Measurements from ENCODE around the gene HMGN2. TPM values are rescaled to one million over a fixed set of nuclear protein-coding genes. Genes with fewer than 3 reads are reported as not detected.

HMGN2 gene
- total and polyA plus RNA-seq, 10 of the 15 experiments (the other 5 are each of a cell fraction or from before 2014, with no cell fraction given): 249 to 2,682 (median 694) TPM

GRCh38 chr1:26431979-26432695 lies 40.1 kb upstream of the HMGN2 start, which contains the start of gene DHDDS (continued):
- TF ChIP-seq SMAD5 (IDR thresholded peaks at IDR 0.05; ENCODE audit: low read depth) (peak; percentile 89; the same call in 1 of the 2 replicates), MYC (IDR thresholded peaks at IDR 0.05; ENCODE audit: insufficient read depth, insufficient read length, insufficient replicate concordance, low read length, severe bottlenecking) (peak; percentile 86), BCLAF1 (IDR thresholded peaks at IDR 0.05) (no peak), CTCF (IDR thresholded peaks at IDR 0.05 in 2 of 3, conservative IDR thresholded peaks at IDR 0.05 in 1 of 3; ENCODE audit: control insufficient read depth in 2 of 3, extremely low read depth in 1 of 3, insufficient read depth in 1 of 3, low read depth in 3 of 3, low read length in 3 of 3) (no peak), SREBF2 (IDR thresholded peaks at IDR 0.05; ENCODE audit: low read length) (no peak), RELA (IDR thresholded peaks at IDR 0.05; ENCODE audit: borderline replicate concordance, partially characterized antibody) (peak; percentile 91), SREBF1 (IDR thresholded peaks at IDR 0.05; ENCODE audit: low read length) (no peak), JUNB (IDR thresholded peaks at IDR 0.05) (no peak), CREB1 (IDR thresholded peaks at IDR 0.05; ENCODE audit: low read depth) (peak; percentile 100), CHD4 (IDR thresholded peaks at IDR 0.05) (no peak), CREM (IDR thresholded peaks at IDR 0.05; ENCODE audit: low read depth) (peak; percentile 100), PML (IDR thresholded peaks at IDR 0.05; ENCODE audit: low read length) (peak; percentile 88), SRF (IDR thresholded peaks at IDR 0.05; ENCODE audit: low read depth in 2 of 2, low read length in 2 of 2) (peak; percentile 91 to 96), KLF5 (IDR thresholded peaks at IDR 0.05; ENCODE audit: partially characterized antibody) (no peak), RFX5 (IDR thresholded peaks at IDR 0.05; ENCODE audit: low read depth, low read length) (0 out of 2 replicates have a peak, but pooled peaks have one; percentile 25), IRF4 (IDR thresholded peaks at IDR 0.05; ENCODE audit: low read depth, low read length) (0 out of 2 replicates have a peak, but pooled peaks have one; percentile 11), NFYA (IDR thresholded peaks at IDR 0.05; ENCODE audit: borderline replicate concordance, low read depth, low read length) (no peak)
- TF ChIP-seq, protein P1, sequence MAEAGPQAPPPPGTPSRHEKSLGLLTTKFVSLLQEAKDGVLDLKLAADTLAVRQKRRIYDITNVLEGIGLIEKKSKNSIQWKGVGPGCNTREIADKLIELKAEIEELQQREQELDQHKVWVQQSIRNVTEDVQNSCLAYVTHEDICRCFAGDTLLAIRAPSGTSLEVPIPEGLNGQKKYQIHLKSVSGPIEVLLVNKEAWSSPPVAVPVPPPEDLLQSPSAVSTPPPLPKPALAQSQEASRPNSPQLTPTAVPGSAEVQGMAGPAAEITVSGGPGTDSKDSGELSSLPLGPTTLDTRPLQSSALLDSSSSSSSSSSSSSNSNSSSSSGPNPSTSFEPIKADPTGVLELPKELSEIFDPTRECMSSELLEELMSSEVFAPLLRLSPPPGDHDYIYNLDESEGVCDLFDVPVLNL (IDR thresholded peaks at IDR 0.05; ENCODE audit: low read depth, low read length): 0 out of 2 replicates have a peak, but pooled peaks have one; percentile 23
- TF ChIP-seq, protein P2, sequence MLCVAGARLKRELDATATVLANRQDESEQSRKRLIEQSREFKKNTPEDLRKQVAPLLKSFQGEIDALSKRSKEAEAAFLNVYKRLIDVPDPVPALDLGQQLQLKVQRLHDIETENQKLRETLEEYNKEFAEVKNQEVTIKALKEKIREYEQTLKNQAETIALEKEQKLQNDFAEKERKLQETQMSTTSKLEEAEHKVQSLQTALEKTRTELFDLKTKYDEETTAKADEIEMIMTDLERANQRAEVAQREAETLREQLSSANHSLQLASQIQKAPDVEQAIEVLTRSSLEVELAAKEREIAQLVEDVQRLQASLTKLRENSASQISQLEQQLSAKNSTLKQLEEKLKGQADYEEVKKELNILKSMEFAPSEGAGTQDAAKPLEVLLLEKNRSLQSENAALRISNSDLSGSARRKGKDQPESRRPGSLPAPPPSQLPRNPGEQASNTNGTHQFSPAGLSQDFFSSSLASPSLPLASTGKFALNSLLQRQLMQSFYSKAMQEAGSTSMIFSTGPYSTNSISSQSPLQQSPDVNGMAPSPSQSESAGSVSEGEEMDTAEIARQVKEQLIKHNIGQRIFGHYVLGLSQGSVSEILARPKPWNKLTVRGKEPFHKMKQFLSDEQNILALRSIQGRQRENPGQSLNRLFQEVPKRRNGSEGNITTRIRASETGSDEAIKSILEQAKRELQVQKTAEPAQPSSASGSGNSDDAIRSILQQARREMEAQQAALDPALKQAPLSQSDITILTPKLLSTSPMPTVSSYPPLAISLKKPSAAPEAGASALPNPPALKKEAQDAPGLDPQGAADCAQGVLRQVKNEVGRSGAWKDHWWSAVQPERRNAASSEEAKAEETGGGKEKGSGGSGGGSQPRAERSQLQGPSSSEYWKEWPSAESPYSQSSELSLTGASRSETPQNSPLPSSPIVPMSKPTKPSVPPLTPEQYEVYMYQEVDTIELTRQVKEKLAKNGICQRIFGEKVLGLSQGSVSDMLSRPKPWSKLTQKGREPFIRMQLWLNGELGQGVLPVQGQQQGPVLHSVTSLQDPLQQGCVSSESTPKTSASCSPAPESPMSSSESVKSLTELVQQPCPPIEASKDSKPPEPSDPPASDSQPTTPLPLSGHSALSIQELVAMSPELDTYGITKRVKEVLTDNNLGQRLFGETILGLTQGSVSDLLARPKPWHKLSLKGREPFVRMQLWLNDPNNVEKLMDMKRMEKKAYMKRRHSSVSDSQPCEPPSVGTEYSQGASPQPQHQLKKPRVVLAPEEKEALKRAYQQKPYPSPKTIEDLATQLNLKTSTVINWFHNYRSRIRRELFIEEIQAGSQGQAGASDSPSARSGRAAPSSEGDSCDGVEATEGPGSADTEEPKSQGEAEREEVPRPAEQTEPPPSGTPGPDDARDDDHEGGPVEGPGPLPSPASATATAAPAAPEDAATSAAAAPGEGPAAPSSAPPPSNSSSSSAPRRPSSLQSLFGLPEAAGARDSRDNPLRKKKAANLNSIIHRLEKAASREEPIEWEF (IDR thresholded peaks at IDR 0.05; ENCODE audit: insufficient replicate concordance, low read depth, low read length): no peak
